Lower leg skin (tissue), 3 donors: ENCODE measurements around the gene EIF3D.
"Not testable (repeated sequence)": the region's sequence is repeated elsewhere in the genome, so short reads cannot be mapped to it uniquely, and the experiment has no call there.

Experiments used
- POLR2A ChIP-seq, 2 donors: fragments of 450-650 bp; IDR thresholded peaks; one replicate each; pipeline ENCODE4 v1.6.1; 2016 to 2017; ENCODE audit warnings: antibody characterized with exemption in 2 of 2, mild to moderate bottlenecking in 1 of 2, moderate library complexity in 1 of 2
- TF ChIP-seq, protein P1 (sequence below), 3 donors: fragments of 450-650 bp; IDR thresholded peaks; one replicate each; pipeline ENCODE4 v1.5.1; 2016; ENCODE audit warnings: antibody characterized with exemption in 3 of 3, mild to moderate bottlenecking in 3 of 3, moderate library complexity in 2 of 3

DNA sequence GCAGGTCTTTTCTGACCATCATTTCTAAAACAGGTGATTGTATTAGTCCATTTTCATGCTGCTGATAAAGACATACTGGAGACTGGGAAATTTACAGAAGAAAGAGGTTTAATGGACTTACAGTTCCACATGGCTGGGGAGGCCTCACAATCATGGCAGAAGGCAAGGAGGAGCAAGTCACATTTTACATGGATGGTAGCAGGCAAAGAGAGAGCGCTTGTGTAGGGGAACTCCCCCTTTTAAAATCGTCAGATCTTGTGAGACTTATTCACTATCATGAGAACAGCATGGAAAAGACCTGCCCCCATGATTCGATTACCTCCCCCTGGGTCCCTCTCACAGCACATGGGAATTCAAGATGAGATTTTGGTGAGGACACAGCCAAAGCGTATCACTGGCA, 4.4 kb upstream of the EIF3D start:
- TF ChIP-seq, protein P1, sequence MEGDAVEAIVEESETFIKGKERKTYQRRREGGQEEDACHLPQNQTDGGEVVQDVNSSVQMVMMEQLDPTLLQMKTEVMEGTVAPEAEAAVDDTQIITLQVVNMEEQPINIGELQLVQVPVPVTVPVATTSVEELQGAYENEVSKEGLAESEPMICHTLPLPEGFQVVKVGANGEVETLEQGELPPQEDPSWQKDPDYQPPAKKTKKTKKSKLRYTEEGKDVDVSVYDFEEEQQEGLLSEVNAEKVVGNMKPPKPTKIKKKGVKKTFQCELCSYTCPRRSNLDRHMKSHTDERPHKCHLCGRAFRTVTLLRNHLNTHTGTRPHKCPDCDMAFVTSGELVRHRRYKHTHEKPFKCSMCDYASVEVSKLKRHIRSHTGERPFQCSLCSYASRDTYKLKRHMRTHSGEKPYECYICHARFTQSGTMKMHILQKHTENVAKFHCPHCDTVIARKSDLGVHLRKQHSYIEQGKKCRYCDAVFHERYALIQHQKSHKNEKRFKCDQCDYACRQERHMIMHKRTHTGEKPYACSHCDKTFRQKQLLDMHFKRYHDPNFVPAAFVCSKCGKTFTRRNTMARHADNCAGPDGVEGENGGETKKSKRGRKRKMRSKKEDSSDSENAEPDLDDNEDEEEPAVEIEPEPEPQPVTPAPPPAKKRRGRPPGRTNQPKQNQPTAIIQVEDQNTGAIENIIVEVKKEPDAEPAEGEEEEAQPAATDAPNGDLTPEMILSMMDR (IDR thresholded peaks at IDR 0.05), result not testable (repeated sequence)
- TF ChIP-seq POLR2A (IDR thresholded peaks at IDR 0.05), result not testable (repeated sequence)
